Lung (tissue), 12 donors: ENCODE data around the gene ZCCHC18. TPM values are rescaled to one million over a fixed set of nuclear protein-coding genes. Genes with fewer than 3 reads are reported as not detected.

Experiments
- ATAC-seq: fragments of 200-7000 bp; cut with Tn5 transposase; one replicate; pipeline ENCODE4 v1.9.1; 2020; ENCODE audit warnings: moderate number of reproducible peaks; ENCODE audit not compliant: insufficient read depth, low FRiP score
- DNase-seq, 3 donors: peaks; one replicate each; pipeline ENCODE4 v3.0.0-alpha.2; 2013 to 2017
- H3K27ac ChIP-seq, 2 donors: one replicate each; pipeline ENCODE4 v1.5.1; 2013; ENCODE audit warnings: mild to moderate bottlenecking in 2 of 2, moderate library complexity in 2 of 2, control low read depth in 1 of 2, inconsistent platforms in 1 of 2, low read depth in 1 of 2, low read length in 1 of 2
- H3K27me3 ChIP-seq, 3 donors: one replicate each; pipeline ENCODE4 v1.5.1; 2013; ENCODE audit warnings: low read length in 2 of 3; ENCODE audit not compliant: control insufficient read depth in 3 of 3, insufficient read depth in 3 of 3
- H3K36me3 ChIP-seq, 4 donors: one replicate each; pipeline ENCODE4 v1.5.1; 2013; ENCODE audit warnings: low read length in 4 of 4, mild to moderate bottlenecking in 1 of 4, moderate library complexity in 1 of 4; ENCODE audit not compliant: control insufficient read depth in 4 of 4, insufficient read depth in 4 of 4
- H3K4me1 ChIP-seq, 5 donors: one replicate each; pipeline ENCODE4 v1.5.1; 2013; ENCODE audit warnings: low read length in 5 of 5, mild to moderate bottlenecking in 2 of 5, moderate library complexity in 1 of 5; ENCODE audit not compliant: control insufficient read depth in 5 of 5, insufficient read depth in 5 of 5
- H3K4me3 ChIP-seq: one replicate; pipeline ENCODE4 v1.5.1; 2013; ENCODE audit warnings: mild to moderate bottlenecking, control low read depth, moderate library complexity
- H3K9ac ChIP-seq, 2 donors: one replicate each; pipeline ENCODE4 v1.5.1; 2013; ENCODE audit warnings: low read length in 2 of 2, control low read depth in 1 of 2; ENCODE audit not compliant: insufficient read depth in 1 of 2
- H3K9me3 ChIP-seq, 4 donors: one replicate each; pipeline ENCODE4 v1.5.1; 2013; ENCODE audit warnings: low read length in 3 of 4, mild to moderate bottlenecking in 1 of 4, moderate library complexity in 1 of 4; ENCODE audit not compliant: control insufficient read depth in 4 of 4, insufficient read depth in 3 of 4
- CTCF ChIP-seq: IDR thresholded peaks from 2 replicates; pipeline ENCODE4 v1.5.1; 2012; ENCODE audit warnings: mild to moderate bottlenecking; ENCODE audit errors: control extremely low read depth, extremely low read depth
- WGBS, 2 donors: extraction: QIAGEN DNeasy Blood & Tissue Kit; methylation state at CpG; one replicate each; pipeline ENCODE4 v1.1.7; 2013; 5-methylcytosine and 5-hydroxymethylcytosine counted together
- polyA plus RNA-seq, 2 donors: library from polyadenylated mRNA; stranded (reverse); fragments of 200-250 nt; gene quantifications; one replicate each; pipeline ENCODE4 v1.2.1, GENCODE V29; 2013
- total RNA-seq, 2 donors: library from RNA; depleted of rRNA in 1 of 2; stranded (reverse); fragments of >200 nt in 1 of 2; gene quantifications; one replicate each; pipeline ENCODE4 v1.2.1, GENCODE V29; 2014 to 2021
- donor health status: control.
- donor health status: control.
- donor health status: Bipolar disorder and iron deficiency.
- donor health status: healthy.
- donor health status: DM: yes; HTN: yes; CAD: no.

The ZCCHC18 gene
- total and polyA plus RNA-seq, 4 donors, result 0.24 to 1.1 (median 0.54) TPM

GRCh38 chrX:104084063-104084462 is 28.3 kb upstream of the ZCCHC18 start:
- H3K9me3 ChIP-seq, result peaks cover 0 to 7% (median 0%) of the 10 kb centered on the region in 4 donors
- TF ChIP-seq CTCF, result no peak
- H3K27me3 ChIP-seq, result peaks cover 4 to 23% (median 7%) of the 10 kb centered on the region in 3 donors
- WGBS, 2 donors, result 68 to 69% methylated on average over 4 of the region's 4 CpGs
- DNase-seq, result no peak
- H3K4me3 ChIP-seq, result no peak overlapping the region
- ATAC-seq, result no peak
- no peaks in the 10 kb centered on the region for H3K4me1 ChIP-seq
- H3K27ac ChIP-seq, result no peak overlapping the region
- no peaks in the 10 kb centered on the region for H3K36me3 ChIP-seq
- no peak overlapping the region for H3K9ac ChIP-seq

- Histone ChIP-seq H3K9me3 (peaks cover 0 to 7% (median under 1%) of the 10 kb centered on the region in 4 donors), H3K36me3 (no peaks in the 10 kb centered on the region), H3K4me1 (no peaks in the 10 kb centered on the region), H3K27ac (no peak overlapping the region), H3K9ac (no peak overlapping the region), H3K4me3 (no peak overlapping the region), H3K27me3 (peaks cover 4 to 29% (median 13%) of the 10 kb centered on the region in 3 donors)
- no peak for TF ChIP-seq CTCF
- DNase-seq (no peak), ATAC-seq (peak; percentile 11)
- WGBS, 2 donors, result 67 to 68% methylated on average over 5 of the region's 5 CpGs
Measured at GRCh38 chrX:104084534-104085277, 27.6 kb upstream of the ZCCHC18 start.

- Histone ChIP-seq H3K4me3 (no peak overlapping the region), H3K9ac (no peak overlapping the region), H3K27ac (no peak overlapping the region), H3K36me3 (no peaks in the 10 kb centered on the region), H3K9me3 (peaks cover 0 to 7% (median under 1%) of the 10 kb centered on the region in 4 donors), H3K4me1 (no peaks in the 10 kb centered on the region), H3K27me3 (peaks cover 4 to 36% (median 20%) of the 10 kb centered on the region in 3 donors)
- no peak for TF ChIP-seq CTCF
- 79 to 90% methylated on average over 6 to 7 of the region's 7 CpGs for WGBS, 2 donors
- DNase-seq (no peak), ATAC-seq (no peak)
Measured at GRCh38 chrX:104085477-104085876, 26.8 kb upstream of the ZCCHC18 start.
